Suprapubic skin (tissue), 3 donors: Measurements from ENCODE around the gene MAN1C1.

Experiments used
- CTCF ChIP-seq, 2 donors: fragments of 200-600 bp in 1 of 2; fragments of 450-650 bp in 1 of 2; sonication (generic) in 1 of 2; IDR thresholded peaks; one replicate each; pipeline ENCODE4 v1.5.1; 2016 to 2019; ENCODE audit warnings: antibody characterized with exemption in 2 of 2, mild to moderate bottlenecking in 1 of 2, moderate library complexity in 1 of 2
- POLR2A ChIP-seq, 2 donors: fragments of 450-650 bp; IDR thresholded peaks; one replicate each; pipeline ENCODE4 v1.6.1; 2017; ENCODE audit warnings: antibody characterized with exemption in 2 of 2, mild to moderate bottlenecking in 2 of 2, moderate library complexity in 2 of 2

DNA sequence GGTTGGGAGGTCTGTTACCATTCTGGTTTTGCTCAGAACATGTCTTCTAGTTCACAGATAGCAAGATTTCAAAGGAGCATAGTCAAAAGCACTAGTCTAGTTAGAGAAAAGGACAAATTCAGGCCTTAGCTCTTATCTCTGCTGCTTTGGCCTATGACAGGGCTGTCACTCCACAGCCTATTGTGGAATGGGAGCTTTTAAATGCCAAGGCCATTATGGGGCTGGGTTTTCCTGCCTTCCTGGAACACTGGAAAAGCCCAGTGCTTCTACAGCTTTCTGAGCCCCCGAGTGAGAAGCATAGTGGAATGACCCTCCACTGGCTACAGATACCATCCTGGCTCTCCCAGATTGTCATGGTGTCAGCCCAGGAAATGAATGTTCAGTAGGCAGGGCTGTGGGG, 212.5 kb downstream of the MAN1C1 start:
- no peak for TF ChIP-seq POLR2A (IDR thresholded peaks at IDR 0.05)
- TF ChIP-seq CTCF (IDR thresholded peaks at IDR 0.05) = no peak
